Osteoblast (primary cell): ENCODE measurements around the gene GABBR2. TPM values are rescaled to one million over a fixed set of nuclear protein-coding genes. Genes with fewer than 3 reads are reported as not detected.
A peak's percentile ranks its signal among the peaks of the same experiment; 100 is the strongest.

Source experiments
- DNase-seq: peaks from one replicate; pipeline ENCODE4 v3.0.0; 2011; ENCODE audit warnings: low spot score, mixed read lengths; ENCODE audit not compliant: insufficient read length; ENCODE audit errors: missing footprints
- H2AFZ ChIP-seq: 2 replicates; pipeline ENCODE4 v1.6.0; 2011; ENCODE audit warnings: mild to moderate bottlenecking, low read length
- H3K27ac ChIP-seq: 2 replicates; pipeline ENCODE4 v1.5.1; 2011; ENCODE audit warnings: mild to moderate bottlenecking, low read depth, low read length, moderate library complexity
- H3K27me3 ChIP-seq: 2 replicates; pipeline ENCODE4 v1.6.0; 2012; ENCODE audit warnings: mild to moderate bottlenecking, control low read depth, inconsistent platforms, low read length, moderate library complexity; ENCODE audit not compliant: insufficient read depth
- H3K36me3 ChIP-seq: 2 replicates; pipeline ENCODE4 v1.5.1; 2011; ENCODE audit warnings: mild to moderate bottlenecking, low read length, control low read depth, moderate library complexity; ENCODE audit not compliant: insufficient read depth
- H3K4me1 ChIP-seq: 2 replicates; pipeline ENCODE4 v1.5.1; 2011; ENCODE audit warnings: mild to moderate bottlenecking, low read length, control low read depth, moderate library complexity; ENCODE audit not compliant: insufficient read depth
- H3K4me2 ChIP-seq: 2 replicates; pipeline ENCODE4 v1.6.0; 2011; ENCODE audit warnings: mild to moderate bottlenecking, low read length; ENCODE audit not compliant: insufficient read depth
- H3K4me3 ChIP-seq: fragments of 200-600 bp; sonication (generic); 3 replicates; pipeline ENCODE4 v1.5.1; 2012; ENCODE audit warnings: mild to moderate bottlenecking, low read length, inconsistent platforms; ENCODE audit not compliant: insufficient read depth
- H3K79me2 ChIP-seq: 2 replicates; pipeline ENCODE4 v1.6.0; 2012; ENCODE audit warnings: mild to moderate bottlenecking, low read length, control low read depth, inconsistent platforms; ENCODE audit not compliant: insufficient read depth
- H3K9me3 ChIP-seq: 2 replicates; pipeline ENCODE4 v1.5.1; 2011; ENCODE audit warnings: low read depth, low read length, control low read depth
- H4K20me1 ChIP-seq: 2 replicates; pipeline ENCODE4 v1.6.0; 2012; ENCODE audit warnings: mild to moderate bottlenecking, low read length, control low read depth; ENCODE audit not compliant: insufficient read depth
- total RNA-seq: library from RNA; depleted of rRNA; stranded (reverse); fragments of >200 nt; gene quantifications from 2 replicates; pipeline ENCODE4 v1.2.3, GENCODE V29; 2012
- TF ChIP-seq, protein P1 (sequence below): IDR thresholded peaks from 2 replicates; pipeline ENCODE4 v1.5.1; 2011; ENCODE audit warnings: mild to moderate bottlenecking, low read depth, low read length, moderate library complexity; ENCODE audit errors: extremely low read depth

GABBR2 gene
- total RNA-seq, 1 donor: under 0.01 TPM

DNA sequence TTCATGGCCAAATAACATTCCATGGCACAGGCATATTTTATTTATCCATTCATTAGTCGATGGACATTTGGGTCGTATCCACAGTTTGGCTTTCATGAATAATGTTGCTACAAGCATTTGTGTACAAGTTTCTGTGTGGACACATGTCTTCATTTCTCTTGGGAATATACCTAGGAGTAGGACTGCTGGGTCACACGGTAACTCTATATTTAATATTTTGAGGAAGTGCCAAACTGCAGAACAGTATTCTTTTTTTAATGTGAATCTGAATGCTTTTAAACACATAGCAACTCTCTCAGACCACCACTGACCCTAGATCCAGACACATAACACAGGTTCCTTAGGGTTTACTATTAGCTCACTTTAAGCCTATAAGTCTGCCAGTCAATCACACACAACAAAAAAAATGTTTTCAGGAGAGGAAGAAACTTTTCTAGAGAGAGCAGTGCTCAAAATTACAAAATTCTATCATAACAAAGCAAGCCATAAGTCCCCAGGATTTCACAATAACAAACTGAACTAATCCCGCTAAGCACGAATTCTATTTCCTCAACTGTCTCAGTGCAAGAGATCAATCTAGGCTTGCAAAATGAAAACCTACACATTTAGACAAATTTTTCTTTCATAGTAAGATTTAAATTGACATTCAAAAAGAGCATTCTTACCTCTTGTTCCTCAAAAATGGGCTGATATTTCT is 41.8 kb upstream of the GABBR2 start:
- no peaks in the 10 kb centered on the region for H3K27me3 ChIP-seq
- no peaks in the 10 kb centered on the region for H4K20me1 ChIP-seq
- H3K27ac ChIP-seq: no peak overlapping the region
- no peaks in the 10 kb centered on the region for H3K4me1 ChIP-seq
- H3K79me2 ChIP-seq: no peaks in the 10 kb centered on the region
- TF ChIP-seq, protein P1, sequence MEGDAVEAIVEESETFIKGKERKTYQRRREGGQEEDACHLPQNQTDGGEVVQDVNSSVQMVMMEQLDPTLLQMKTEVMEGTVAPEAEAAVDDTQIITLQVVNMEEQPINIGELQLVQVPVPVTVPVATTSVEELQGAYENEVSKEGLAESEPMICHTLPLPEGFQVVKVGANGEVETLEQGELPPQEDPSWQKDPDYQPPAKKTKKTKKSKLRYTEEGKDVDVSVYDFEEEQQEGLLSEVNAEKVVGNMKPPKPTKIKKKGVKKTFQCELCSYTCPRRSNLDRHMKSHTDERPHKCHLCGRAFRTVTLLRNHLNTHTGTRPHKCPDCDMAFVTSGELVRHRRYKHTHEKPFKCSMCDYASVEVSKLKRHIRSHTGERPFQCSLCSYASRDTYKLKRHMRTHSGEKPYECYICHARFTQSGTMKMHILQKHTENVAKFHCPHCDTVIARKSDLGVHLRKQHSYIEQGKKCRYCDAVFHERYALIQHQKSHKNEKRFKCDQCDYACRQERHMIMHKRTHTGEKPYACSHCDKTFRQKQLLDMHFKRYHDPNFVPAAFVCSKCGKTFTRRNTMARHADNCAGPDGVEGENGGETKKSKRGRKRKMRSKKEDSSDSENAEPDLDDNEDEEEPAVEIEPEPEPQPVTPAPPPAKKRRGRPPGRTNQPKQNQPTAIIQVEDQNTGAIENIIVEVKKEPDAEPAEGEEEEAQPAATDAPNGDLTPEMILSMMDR: no peak
- H2AFZ ChIP-seq: no peak overlapping the region
- H3K4me3 ChIP-seq: no peak overlapping the region
- peaks cover 27% of the 10 kb centered on the region for H3K36me3 ChIP-seq
- H3K9me3 ChIP-seq: no peaks in the 10 kb centered on the region
- no peak overlapping the region for H3K4me2 ChIP-seq
- no peak for DNase-seq

DNA sequence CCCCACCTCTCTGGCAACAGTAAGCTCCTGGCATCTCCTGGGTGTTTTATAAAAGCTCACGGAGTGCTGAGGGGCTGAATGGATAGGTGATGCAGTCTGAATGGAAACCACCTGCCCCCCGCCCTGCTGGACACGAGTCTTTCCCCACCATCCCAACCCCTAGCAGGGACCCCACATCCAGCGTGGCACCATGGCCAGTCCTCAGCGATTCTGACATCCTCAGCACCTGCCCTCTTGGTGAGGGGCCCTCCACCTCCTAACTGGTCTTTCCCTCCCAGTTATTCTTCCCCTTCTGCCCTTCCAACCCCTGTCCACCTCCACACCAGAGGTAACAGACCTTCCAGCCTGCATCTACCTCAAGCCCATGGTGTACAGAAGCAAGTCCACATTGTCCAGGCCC is 38.7 kb upstream of the GABBR2 start:
- H3K27ac ChIP-seq: no peak overlapping the region
- H3K36me3 ChIP-seq: peaks cover 7% of the 10 kb centered on the region
- TF ChIP-seq, protein P1: no peak
- H3K4me2 ChIP-seq: no peak overlapping the region
- no peaks in the 10 kb centered on the region for H3K27me3 ChIP-seq
- H4K20me1 ChIP-seq: peaks cover 2% of the 10 kb centered on the region
- H3K79me2 ChIP-seq: no peaks in the 10 kb centered on the region
- H3K4me3 ChIP-seq: no peak overlapping the region
- peak; percentile 43 for DNase-seq
- no peak overlapping the region for H2AFZ ChIP-seq
- H3K4me1 ChIP-seq: peaks cover 1% of the 10 kb centered on the region
- H3K9me3 ChIP-seq: no peaks in the 10 kb centered on the region

- no peak overlapping the region for H2AFZ ChIP-seq
- H3K27ac ChIP-seq: no peak overlapping the region
- no peaks in the 10 kb centered on the region for H3K9me3 ChIP-seq
- peaks cover 2% of the 10 kb centered on the region for H4K20me1 ChIP-seq
- no peak for DNase-seq
- H3K36me3 ChIP-seq: peaks cover 7% of the 10 kb centered on the region
- H3K4me1 ChIP-seq: peaks cover 7% of the 10 kb centered on the region
- no peaks in the 10 kb centered on the region for H3K27me3 ChIP-seq
- H3K79me2 ChIP-seq: no peaks in the 10 kb centered on the region
- no peak overlapping the region for H3K4me3 ChIP-seq
- no peak overlapping the region for H3K4me2 ChIP-seq
- TF ChIP-seq, protein P1: no peak
Measured at GRCh38 chr9:98745470-98745869, 36.7 kb upstream of the GABBR2 start.

- Histone ChIP-seq H3K4me3 (no peak overlapping the region), H3K79me2 (no peaks in the 10 kb centered on the region), H3K27ac (no peak overlapping the region), H4K20me1 (peaks cover 2% of the 10 kb centered on the region), H3K4me1 (peaks cover 7% of the 10 kb centered on the region), H3K4me2 (no peak overlapping the region), H3K9me3 (no peaks in the 10 kb centered on the region), H3K36me3 (peaks cover 3% of the 10 kb centered on the region), H3K27me3 (no peaks in the 10 kb centered on the region), H2AFZ (no peak overlapping the region)
- no peak for DNase-seq
- TF ChIP-seq, protein P1: no peak
Measured at GRCh38 chr9:98743818-98744611, 35.3 kb upstream of the GABBR2 start.
